ENCODE measurements around the gene OR52M1. TPM values are rescaled to one million over a fixed set of nuclear protein-coding genes. Genes with fewer than 3 reads are reported as not detected.

Gene OR52M1
- not detected in 5 replicates for total RNA-seq (2022; extraction: Qiagen RNA extraction)

GRCh38 chr11:4544891-4545290, at the start of gene OR52M1:
TSS of gene OR52M1 (plus strand) at chr11:4545191. CDS start at chr11:4545191, 0 bp downstream.

GRCh38 chr11:4581443-4581842, 36.5 kb downstream of the OR52M1 start, which contains the start of gene OR52I2:
TSS of gene OR52I2 (plus strand) at chr11:4581743.

GRCh38 chr11:4593739-4594138, 48.7 kb downstream of the OR52M1 start, which contains the start of gene OR52I1:
TSS of gene OR52I1 (plus strand) at chr11:4594039. CDS start at chr11:4594039, 0 bp downstream.

Other genes with a start within 250 kb of the OR52M1 start
- not detected in 5 replicates for gene OR52B4, start 176.8 kb upstream of the OR52M1 start, total RNA-seq (2022; extraction: Qiagen RNA extraction)
- 18.2 to 24.7 TPM (median 23.6 TPM) in 5 replicates for gene TRIM21, start 151.5 kb upstream of the OR52M1 start, total RNA-seq (2022; extraction: Qiagen RNA extraction)
- gene OR52K2, start 95.9 kb upstream of the OR52M1 start, total RNA-seq (2022; extraction: Qiagen RNA extraction): not detected in 5 replicates
- gene OR52K1, start 62.5 kb upstream of the OR52M1 start, total RNA-seq (2022; extraction: Qiagen RNA extraction): not detected in 5 replicates
- gene OR52I2, start 36.6 kb downstream of the OR52M1 start, total RNA-seq (2022; extraction: Qiagen RNA extraction): not detected in 5 replicates
- gene OR52I1, start 48.8 kb downstream of the OR52M1 start, total RNA-seq (2022; extraction: Qiagen RNA extraction): not detected in 5 replicates
- 7.7 to 10.1 TPM (median 9.7 TPM) in 5 replicates for gene TRIM68, start 63.0 kb downstream of the OR52M1 start, total RNA-seq (2022; extraction: Qiagen RNA extraction)
- not detected in 5 replicates for gene OR51D1, start 92.3 kb downstream of the OR52M1 start, total RNA-seq (2022; extraction: Qiagen RNA extraction)
- not detected in 5 replicates for gene OR51E1, start 98.8 kb downstream of the OR52M1 start, total RNA-seq (2022; extraction: Qiagen RNA extraction)
- gene OR51E2, start 152.7 kb downstream of the OR52M1 start, total RNA-seq (2022; extraction: Qiagen RNA extraction): not detected in 5 replicates
- not detected in 5 replicates for gene MMP26, start 159.6 kb downstream of the OR52M1 start, total RNA-seq (2022; extraction: Qiagen RNA extraction)
- gene OR51F1, start 224.7 kb downstream of the OR52M1 start, total RNA-seq (2022; extraction: Qiagen RNA extraction): not detected in 5 replicates